NCI-H1092 treated with DMSO at 0.1 percent for 48 hours (cell line): ENCODE data around the gene KAT2B.

Experiments used
- DNase-seq: peaks from one replicate; lab custom pipeline; 2025; lab: John Stamatoyannopoulos, UW

Gene KAT2B

GRCh38 chr3:20064796-20065564 lies 24.7 kb downstream of the KAT2B start:
- peak; percentile 12 for DNase-seq

GRCh38 chr3:20066079-20066478 lies 25.8 kb downstream of the KAT2B start:
- no peak for DNase-seq

- no peak for DNase-seq
These were observed 26.8 kb downstream of the KAT2B start for GRCh38 chr3:20066850-20067617.

- DNase-seq = no peak
These were observed 28.4 kb downstream of the KAT2B start for GRCh38 chr3:20068512-20069177.

- no peak for DNase-seq
These were observed 28.9 kb downstream of the KAT2B start for GRCh38 chr3:20069178-20069532.

GRCh38 chr3:20071175-20071574 lies 30.9 kb downstream of the KAT2B start:
- DNase-seq = no peak

GRCh38 chr3:20072422-20072821 lies 32.2 kb downstream of the KAT2B start:
- DNase-seq = no peak

- DNase-seq = no peak
These were observed 32.8 kb downstream of the KAT2B start for GRCh38 chr3:20073068-20073467.

- no peak for DNase-seq
These were observed 33.4 kb downstream of the KAT2B start for GRCh38 chr3:20073683-20074082.

- no peak for DNase-seq
These were observed 34.2 kb downstream of the KAT2B start for GRCh38 chr3:20074226-20075063.

GRCh38 chr3:20075197-20075596 lies 35.0 kb downstream of the KAT2B start:
- DNase-seq = no peak

- no peak for DNase-seq
These were observed 36.2 kb downstream of the KAT2B start for GRCh38 chr3:20076296-20076997.

- no peak for DNase-seq
These were observed 36.8 kb downstream of the KAT2B start for GRCh38 chr3:20077068-20077467.

GRCh38 chr3:20078194-20078714 lies 38.0 kb downstream of the KAT2B start:
- no peak for DNase-seq

GRCh38 chr3:20079621-20080020 lies 39.4 kb downstream of the KAT2B start:
- DNase-seq = no peak

GRCh38 chr3:20080956-20081554 lies 40.8 kb downstream of the KAT2B start:
- peak; percentile 62 for DNase-seq

GRCh38 chr3:20083253-20083652 lies 43.0 kb downstream of the KAT2B start:
- DNase-seq = no peak

- DNase-seq = no peak
These were observed 43.7 kb downstream of the KAT2B start for GRCh38 chr3:20083953-20084352.

- DNase-seq = no peak
These were observed 51.2 kb downstream of the KAT2B start for GRCh38 chr3:20091331-20092047.

GRCh38 chr3:20095470-20095869 lies 55.2 kb downstream of the KAT2B start:
- DNase-seq = no peak
